Liver (tissue), 9 donors: ENCODE data around the gene NR4A3. TPM values are rescaled to one million over a fixed set of nuclear protein-coding genes. Genes with fewer than 3 reads are reported as not detected.

ENCODE experiments used
- DNase-seq: peaks from one replicate; pipeline ENCODE4 v3.0.0-alpha.2; 2017; ENCODE audit warnings: low spot score
- H3K27ac ChIP-seq, 2 donors: one replicate each; pipeline ENCODE4 v1.7.0; 2013; ENCODE audit warnings: inconsistent platforms in 2 of 2, low read length in 2 of 2, control low read depth in 1 of 2, low read depth in 1 of 2, mild to moderate bottlenecking in 1 of 2
- H3K27me3 ChIP-seq, 4 donors: one replicate each; pipeline versions ENCODE4 v1.6.1 to v1.7.0; 2013; ENCODE audit warnings: low read length in 3 of 4, inconsistent platforms in 1 of 4, mild to moderate bottlenecking in 1 of 4, moderate library complexity in 1 of 4; ENCODE audit not compliant: control insufficient read depth in 4 of 4, insufficient read depth in 4 of 4
- H3K36me3 ChIP-seq, 4 donors: one replicate each; pipeline versions ENCODE4 v1.6.1 to v1.7.0; 2013; ENCODE audit warnings: low read length in 3 of 4, mild to moderate bottlenecking in 3 of 4, low read depth in 1 of 4, moderate library complexity in 1 of 4; ENCODE audit not compliant: control insufficient read depth in 4 of 4, insufficient read depth in 3 of 4
- H3K4me1 ChIP-seq, 4 donors: one replicate each; pipeline versions ENCODE4 v1.6.1 to v1.7.0; 2013; ENCODE audit warnings: low read length in 3 of 4, mild to moderate bottlenecking in 3 of 4, moderate library complexity in 1 of 4; ENCODE audit not compliant: control insufficient read depth in 4 of 4, insufficient read depth in 4 of 4
- H3K4me3 ChIP-seq, 3 donors: one replicate each; pipeline versions ENCODE4 v1.6.1 to v1.7.0; 2013; ENCODE audit warnings: low read length in 3 of 3, control low read depth in 1 of 3, low read depth in 1 of 3, mild to moderate bottlenecking in 1 of 3
- H3K9ac ChIP-seq, 2 donors: one replicate each; pipeline ENCODE4 v1.7.0; 2013; ENCODE audit warnings: low read length in 2 of 2, mild to moderate bottlenecking in 2 of 2, moderate library complexity in 2 of 2, control low read depth in 1 of 2, low read depth in 1 of 2
- H3K9me3 ChIP-seq, 4 donors: one replicate each; pipeline versions ENCODE4 v1.6.1 to v1.7.0; 2013; ENCODE audit warnings: low read length in 3 of 4; ENCODE audit not compliant: control insufficient read depth in 4 of 4
- CTCF ChIP-seq: fragments of 150-350 bp; IDR thresholded peaks from 2 replicates; pipeline ENCODE4 v1.5.1; 2017; ENCODE audit warnings: improper control_type of control experiment, low read depth, low read length; ENCODE audit not compliant: missing input control
- EGR1 ChIP-seq, 2 donors: IDR thresholded peaks; 2 replicates each; pipeline ENCODE4 v1.6.1; 2016 to 2018; ENCODE audit warnings: antibody characterized with exemption in 2 of 2, low read depth in 2 of 2
- FOXA2 ChIP-seq: IDR thresholded peaks from 2 replicates; pipeline ENCODE4 v1.6.1; 2016; ENCODE audit warnings: antibody characterized with exemption
- GABPA ChIP-seq, 2 donors: IDR thresholded peaks in 1 of 2; conservative IDR thresholded peaks in 1 of 2; 2 replicates each; pipeline ENCODE4 v1.6.1; 2016; ENCODE audit warnings: antibody characterized with exemption in 2 of 2, mild to moderate bottlenecking in 1 of 2, moderate library complexity in 1 of 2
- HNF4A ChIP-seq, 2 donors: conservative IDR thresholded peaks; 2 replicates each; pipeline ENCODE4 v1.6.1; 2016; ENCODE audit warnings: antibody characterized with exemption in 2 of 2, mild to moderate bottlenecking in 2 of 2
- HNF4G ChIP-seq: IDR thresholded peaks from 2 replicates; pipeline ENCODE4 v1.6.1; 2016; ENCODE audit warnings: antibody characterized with exemption
- JUND ChIP-seq, 2 donors: IDR thresholded peaks; 2 replicates each; pipeline ENCODE4 v1.6.1; 2016; ENCODE audit warnings: antibody characterized with exemption in 2 of 2
- NR2F2 ChIP-seq: IDR thresholded peaks from 2 replicates; pipeline ENCODE4 v1.6.1; 2016; ENCODE audit warnings: antibody characterized with exemption
- REST ChIP-seq: IDR thresholded peaks from 2 replicates; pipeline ENCODE4 v1.6.1; 2016; ENCODE audit warnings: antibody characterized with exemption, mild to moderate bottlenecking
- RXRA ChIP-seq, 2 donors: IDR thresholded peaks; 2 replicates each; pipeline ENCODE4 v1.6.1; 2017 to 2018; ENCODE audit warnings: antibody characterized with exemption in 2 of 2, mild to moderate bottlenecking in 1 of 2
- SP1 ChIP-seq: IDR thresholded peaks from 2 replicates; pipeline ENCODE4 v1.6.1; 2018; ENCODE audit warnings: antibody characterized with exemption, mild to moderate bottlenecking
- TAF1 ChIP-seq: conservative IDR thresholded peaks from 2 replicates; pipeline ENCODE4 v1.6.1; 2016; ENCODE audit warnings: antibody characterized with exemption, mild to moderate bottlenecking
- YY1 ChIP-seq: IDR thresholded peaks from 2 replicates; pipeline ENCODE4 v1.6.1; 2016; ENCODE audit warnings: antibody characterized with exemption, mild to moderate bottlenecking
- ZBTB33 ChIP-seq: IDR thresholded peaks from 2 replicates; pipeline ENCODE4 v1.6.1; 2016; ENCODE audit warnings: antibody characterized with exemption
- WGBS: extraction: QIAGEN DNeasy Blood & Tissue Kit; methylation state at CpG from one replicate; pipeline ENCODE4 v1.1.7; 2013; 5-methylcytosine and 5-hydroxymethylcytosine counted together
- polyA plus RNA-seq, 2 donors: library from polyadenylated mRNA; stranded (reverse) in 1 of 2; unstranded in 1 of 2; fragments of 200-250 nt in 1 of 2; fragments of >200 nt in 1 of 2; fragmentation: Nextera tagmentation in 1 of 2; extraction: Ambion mirVana in 1 of 2; gene quantifications; one replicate each; pipeline versions ENCODE4 v1.2.1 to v1.2.3, GENCODE V29; 2013 to 2015
- total RNA-seq, 2 donors: library from RNA; depleted of rRNA; stranded (reverse); fragments of >200 nt; gene quantifications; one replicate each; pipeline ENCODE4 v1.2.3, GENCODE V29; 2014
- TF ChIP-seq, protein P1 (sequence below): IDR thresholded peaks from 2 replicates; pipeline ENCODE4 v1.6.1; 2016; ENCODE audit warnings: antibody characterized with exemption
- TF ChIP-seq, protein P2 (sequence below): IDR thresholded peaks from 2 replicates; pipeline ENCODE4 v1.6.1; 2016; ENCODE audit warnings: antibody characterized with exemption
- donor health status: healthy.
- donor health status: healthy.
- donor health status: healthy.
- donor health status: healthy.
- donor health status: healthy.

Gene NR4A3
- total and polyA plus RNA-seq, 4 donors, result 0.02 to 0.14 (median 0.09) TPM

DNA sequence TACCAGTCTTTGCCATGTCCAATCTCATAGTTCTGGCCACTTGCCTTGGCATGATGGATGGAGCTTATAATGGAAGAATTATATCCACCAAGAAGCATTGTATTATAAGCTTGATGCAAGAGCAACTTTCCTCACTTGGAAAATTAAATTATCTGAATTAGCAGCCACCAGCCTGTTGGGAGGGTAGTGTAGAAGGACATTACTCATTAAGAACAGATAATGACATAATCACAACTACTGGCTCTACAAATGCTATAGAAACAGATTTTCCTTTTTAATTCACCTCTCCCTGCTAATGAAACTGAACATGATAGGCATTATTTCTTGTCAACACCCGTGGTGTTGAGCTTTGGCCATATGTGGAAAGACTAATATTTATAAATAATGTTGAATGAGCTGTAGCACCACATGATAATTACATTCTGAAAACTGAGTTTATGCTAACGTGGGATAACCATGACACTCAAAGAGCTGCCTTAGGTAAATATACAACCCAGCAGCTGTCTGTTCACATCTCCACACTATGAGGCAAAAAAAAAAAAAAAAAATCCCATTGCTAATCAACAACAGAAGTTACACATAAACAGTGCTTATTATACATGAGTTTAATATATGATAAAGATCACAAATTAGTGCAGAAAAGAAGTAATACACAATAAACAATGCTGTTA lies 48.1 kb upstream of the NR4A3 start (continued):
- no peak for TF ChIP-seq ZBTB33
- TF ChIP-seq FOXA2, result no peak
- no peak for TF ChIP-seq RXRA (IDR thresholded peaks at IDR 0.05)
- TF ChIP-seq, protein P1, sequence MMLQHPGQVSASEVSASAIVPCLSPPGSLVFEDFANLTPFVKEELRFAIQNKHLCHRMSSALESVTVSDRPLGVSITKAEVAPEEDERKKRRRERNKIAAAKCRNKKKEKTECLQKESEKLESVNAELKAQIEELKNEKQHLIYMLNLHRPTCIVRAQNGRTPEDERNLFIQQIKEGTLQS, result no peak

DNA sequence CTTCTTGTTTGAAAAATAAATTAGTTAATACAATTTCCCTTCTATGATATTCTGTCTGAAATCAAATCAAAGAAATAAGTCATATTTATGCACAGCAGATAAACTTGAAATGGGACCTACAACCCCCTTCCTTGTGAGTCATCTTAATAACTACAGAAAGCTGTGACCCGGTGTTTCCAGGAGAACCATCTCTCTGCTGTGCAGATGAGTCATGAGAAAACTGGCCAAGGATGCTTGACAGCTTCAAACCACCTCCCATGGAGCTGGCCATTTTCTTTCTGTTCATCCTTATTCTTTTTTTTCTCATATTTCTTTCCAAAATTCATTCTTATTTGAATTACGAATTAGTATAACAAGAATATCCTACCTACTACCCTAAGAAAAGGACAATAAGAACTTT lies 43.4 kb upstream of the NR4A3 start:
- H3K9me3 ChIP-seq, result no peaks in the 10 kb centered on the region
- H3K4me3 ChIP-seq, result no peak overlapping the region
- no peak for DNase-seq
- no peaks in the 10 kb centered on the region for H3K4me1 ChIP-seq
- no peak overlapping the region for H3K9ac ChIP-seq
- 87% methylated on average over 2 of the region's 2 CpGs for WGBS
- no peaks in the 10 kb centered on the region for H3K36me3 ChIP-seq
- H3K27ac ChIP-seq, result no peak overlapping the region
- TF ChIP-seq RXRA (IDR thresholded peaks at IDR 0.05) (no peak), REST (no peak), CTCF (no peak), FOXA2 (no peak)
- no peaks in the 10 kb centered on the region for H3K27me3 ChIP-seq

DNA sequence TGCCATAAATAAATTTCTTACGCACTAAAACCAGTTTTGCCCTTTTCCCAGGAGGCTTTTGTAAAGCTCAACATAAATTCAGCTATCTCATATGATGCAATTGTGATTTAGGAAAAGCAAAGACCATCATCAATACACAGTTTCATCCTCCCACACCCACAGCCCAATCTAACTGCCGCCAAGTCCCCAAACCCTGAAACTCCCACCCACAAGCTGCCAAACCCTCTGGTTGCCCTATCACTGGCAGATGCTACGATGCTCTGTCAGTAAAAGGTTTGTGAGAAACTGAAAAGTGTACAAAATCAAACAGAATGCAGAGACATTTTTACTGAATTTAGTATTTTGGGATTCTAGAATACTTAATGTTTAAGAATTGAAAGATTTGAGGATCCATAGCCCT lies 42.8 kb upstream of the NR4A3 start:
- no peak for DNase-seq
- Histone ChIP-seq H3K27ac (no peak overlapping the region), H3K4me3 (no peak overlapping the region), H3K9ac (no peak overlapping the region), H3K27me3 (no peaks in the 10 kb centered on the region), H3K9me3 (no peaks in the 10 kb centered on the region), H3K4me1 (no peaks in the 10 kb centered on the region), H3K36me3 (no peaks in the 10 kb centered on the region)
- WGBS, result 87% methylated on average over 3 of the region's 3 CpGs
- TF ChIP-seq GABPA (IDR thresholded peaks at IDR 0.05 in 1 of 2, conservative IDR thresholded peaks at IDR 0.05 in 1 of 2) (no peak), HNF4A (conservative IDR thresholded peaks at IDR 0.05) (no peak), RXRA (IDR thresholded peaks at IDR 0.05) (no peak), EGR1 (IDR thresholded peaks at IDR 0.05; ENCODE audit: low read depth in 2 of 2) (no peak), JUND (IDR thresholded peaks at IDR 0.05) (no peak), ZBTB33 (no peak), FOXA2 (no peak), CTCF (no peak), HNF4G (no peak), NR2F2 (no peak), YY1 (no peak), TAF1 (no peak), SP1 (no peak)
- TF ChIP-seq, protein P1, result no peak
- TF ChIP-seq, protein P2, sequence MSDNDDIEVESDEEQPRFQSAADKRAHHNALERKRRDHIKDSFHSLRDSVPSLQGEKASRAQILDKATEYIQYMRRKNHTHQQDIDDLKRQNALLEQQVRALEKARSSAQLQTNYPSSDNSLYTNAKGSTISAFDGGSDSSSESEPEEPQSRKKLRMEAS, result no peak
